Psoas muscle (tissue), 8 donors: ENCODE results near the gene CDHR3. TPM values are rescaled to one million over a fixed set of nuclear protein-coding genes. Genes with fewer than 3 reads are reported as not detected.
A peak's percentile ranks its signal among the peaks of the same experiment; 100 is the strongest.

Experiments
- ATAC-seq, 4 donors: fragments of 200-7000 bp; cut with Tn5 transposase; one replicate each; pipeline ENCODE4 v1.9.1; 2020; ENCODE audit warnings: moderate library complexity in 3 of 4, mild to moderate bottlenecking in 2 of 4
- DNase-seq, 2 donors: peaks; one replicate each; pipeline ENCODE4 v3.0.0-alpha.2; 2020
- H3K27ac ChIP-seq: fragments of 200-600 bp; one replicate; pipeline ENCODE4 v1.8.0; 2022
- H3K27me3 ChIP-seq, 3 donors: fragments of 200-600 bp in 1 of 3; one replicate each; pipeline versions ENCODE4 v1.6.1 to v1.8.0; 2013 to 2022; ENCODE audit warnings: low read length in 2 of 3, mild to moderate bottlenecking in 2 of 3, moderate library complexity in 1 of 3; ENCODE audit not compliant: insufficient read depth in 3 of 3
- H3K36me3 ChIP-seq, 2 donors: fragments of 200-600 bp in 1 of 2; one replicate each; pipeline versions ENCODE4 v1.6.1 to v1.8.0; 2013 to 2022; ENCODE audit warnings: low read depth in 1 of 2, mild to moderate bottlenecking in 1 of 2, moderate library complexity in 1 of 2; ENCODE audit not compliant: insufficient read depth in 1 of 2
- H3K4me1 ChIP-seq: fragments of 200-600 bp; one replicate; pipeline ENCODE4 v1.8.0; 2022
- H3K4me3 ChIP-seq: fragments of 200-600 bp; one replicate; pipeline ENCODE4 v1.8.0; 2022; ENCODE audit warnings: mild to moderate bottlenecking
- H3K9me3 ChIP-seq: fragments of 200-600 bp; one replicate; pipeline ENCODE4 v1.8.0; 2022
- CTCF ChIP-seq: fragments of 200-600 bp; IDR thresholded peaks from one replicate; pipeline ENCODE4 v1.8.0; 2022; ENCODE audit warnings: antibody characterized with exemption
- WGBS, 3 donors: extraction: QIAGEN DNeasy Blood & Tissue Kit; methylation state at CpG; one replicate each; pipeline versions ENCODE4 v1.1.6 to v1.1.7; 2013; 5-methylcytosine and 5-hydroxymethylcytosine counted together
- intact Hi-C, 2 donors: fragments of 100-400 bp; cut with DNase I; formaldehyde crosslinking; loops; one replicate each; pipeline versions ENCODE4 v1.11.0 to v1.14.2; 2022
- polyA plus RNA-seq, 3 donors: library from polyadenylated mRNA; stranded (reverse); fragments of 200-250 nt; gene quantifications; one replicate each; pipeline ENCODE4 v1.2.3, GENCODE V29; 2013
- total RNA-seq, 4 donors: library from RNA; stranded (reverse); fragmentation: NEBNext Ultra II Directional in 2 of 4; extraction: Animal tissue kit (Norgen Biotek cat#: 25700) in 2 of 4; gene quantifications; one replicate each; pipeline versions ENCODE4 v1.2.1 to v1.2.4, GENCODE V29; 2021 to 2023
- donor health status: healthy with polysubstance abuse.
- donor health status: DM: no; HTN: no; CAD: no; lungs with moderate emphysema.
- donor health status: Bipolar disorder and iron deficiency.
- donor health status: healthy.
- donor health status: DM: yes; HTN: yes; CAD: no.
- donor health status: DM: no; HTN: no; CAD: no.
- donor health status: DM: no; HTN: no; CAD: no.
- donor health status: DM: yes; HTN: yes; CAD: no.

Gene CDHR3
- total and polyA plus RNA-seq, 7 donors: 0.30 to 1.7 (median 0.44) TPM

- Histone ChIP-seq H3K36me3 (no peaks in the 10 kb centered on the region), H3K27ac (no peak overlapping the region), H3K4me3 (no peak overlapping the region), H3K4me1 (no peaks in the 10 kb centered on the region), H3K27me3 (no peaks in the 10 kb centered on the region), H3K9me3 (no peaks in the 10 kb centered on the region)
- DNase-seq: no peak
- 66 to 71% (median 70%) methylated on average over 5 of the region's 5 CpGs for WGBS, 3 donors
- no peak for ATAC-seq
- intact Hi-C loops: loop anchor here in 1 of 2 donors (10.0 kb wide), 1 partner anchor 412 kb away; no protein-coding TSS in a partner anchor
- no peak for TF ChIP-seq CTCF
These were observed 90.0 kb downstream of the CDHR3 start for GRCh38 chr7:106053109-106053508.

GRCh38 chr7:106054156-106054910 is 91.3 kb downstream of the CDHR3 start:
- ATAC-seq: no peak

GRCh38 chr7:106054971-106055532 is 92.0 kb downstream of the CDHR3 start:
- 82 to 88% (median 84%) methylated on average over 7 of the region's 7 CpGs for WGBS, 3 donors
- Histone ChIP-seq H3K9me3 (no peaks in the 10 kb centered on the region), H3K4me1 (peaks cover 5% of the 10 kb centered on the region), H3K36me3 (no peaks in the 10 kb centered on the region), H3K4me3 (no peak overlapping the region), H3K27me3 (no peaks in the 10 kb centered on the region), H3K27ac (no peak overlapping the region)
- no peak for TF ChIP-seq CTCF
- ATAC-seq: no peak
- no peak for DNase-seq
- intact Hi-C loops: loop anchor here in 1 of 2 donors (10.0 kb wide), 1 partner anchor 410 kb away; no protein-coding TSS in a partner anchor

More at GRCh38 chr7:106054156-106054910, 91.3 kb downstream of the CDHR3 start:
- peaks cover 5% of the 10 kb centered on the region for H3K4me1 ChIP-seq
- H3K9me3 ChIP-seq: no peaks in the 10 kb centered on the region
- no peaks in the 10 kb centered on the region for H3K27me3 ChIP-seq
- H3K36me3 ChIP-seq: no peaks in the 10 kb centered on the region
- intact Hi-C loops: loop anchor here in 1 of 2 donors (10.0 kb wide), 1 partner anchor 410 kb away; no protein-coding TSS in a partner anchor
- DNase-seq: no peak
- no peak overlapping the region for H3K27ac ChIP-seq
- no peak for TF ChIP-seq CTCF
- WGBS, 3 donors: 94 to 99% (median 95%) methylated on average over 11 of the region's 11 CpGs
- no peak overlapping the region for H3K4me3 ChIP-seq

- TF ChIP-seq CTCF: peak; percentile 91
- 42 to 50% (median 45%) methylated on average over 9 of the region's 9 CpGs for WGBS, 3 donors
- DNase-seq (peak; percentile 65 to 82), ATAC-seq (peak; percentile 96 to 99 (median 97))
- Histone ChIP-seq H3K27ac (no peak overlapping the region), H3K36me3 (no peaks in the 10 kb centered on the region), H3K4me1 (peaks cover 5% of the 10 kb centered on the region), H3K9me3 (no peaks in the 10 kb centered on the region), H3K4me3 (no peak overlapping the region), H3K27me3 (no peaks in the 10 kb centered on the region)
- intact Hi-C loops: loop anchor here (1.0 to 10.0 kb wide), 2 partner anchors 97 to 408 kb away; no protein-coding TSS in a partner anchor
These were observed 93.6 kb downstream of the CDHR3 start for GRCh38 chr7:106056513-106057203.
